ENCODE measurements around the gene CIT. TPM values are rescaled to one million over a fixed set of nuclear protein-coding genes. Genes with fewer than 3 reads are reported as not detected.

The CIT gene
- polyA plus RNA-seq, 3 donors, result 0.03 TPM; not detected in 2

GRCh38 chr12:119850330-119850729 lies 26.8 kb downstream of the CIT start:
- H3K9me3 ChIP-seq (replicated peaks in 1 of 2; ENCODE audit: control insufficient read depth in 1 of 2, insufficient read depth in 1 of 2, low read length in 2 of 2), result no peaks in the 10 kb centered on the region
- peaks cover 50 to 84% of the 10 kb centered on the region in 2 donors for H3K36me3 Mint-ChIP-seq
- no peaks in the 10 kb centered on the region for H3K4me1 Mint-ChIP-seq
- no peak overlapping the region for H2AFZ ChIP-seq (ENCODE audit: insufficient read depth, low read depth, low read length, poor library complexity, severe bottlenecking)
- peaks cover 0 to 1% (median 0%) of the 10 kb centered on the region in 3 donors for H3K27me3 Mint-ChIP-seq (ENCODE audit: low read depth in 3 of 3)
- peaks cover 20 to 66% of the 10 kb centered on the region in 2 donors for H3K36me3 ChIP-seq (replicated peaks in 1 of 2; ENCODE audit: control insufficient read depth in 1 of 2, insufficient read depth in 2 of 2, low read length in 2 of 2)
- H3K79me2 ChIP-seq (ENCODE audit: insufficient read depth, low read length), result peaks cover 10% of the 10 kb centered on the region
- H3K4me3 ChIP-seq (replicated peaks in 1 of 3; ENCODE audit: low read depth in 2 of 3, low read length in 3 of 3), result no peak overlapping the region
- H3K27me3 ChIP-seq (ENCODE audit: control insufficient read depth in 2 of 2, insufficient read depth in 2 of 2, low read length in 2 of 2), result no peaks in the 10 kb centered on the region
- no peaks in the 10 kb centered on the region for H3K4me1 ChIP-seq (ENCODE audit: control insufficient read depth in 1 of 2, insufficient read depth in 2 of 2, low read length in 2 of 2)
- WGBS (ENCODE audit: insufficient coverage), result no CpG with 5 or more reads among the region's 1 CpG
- peak overlapping the region in 2 of 7 donors; percentile 17 to 66 for H3K27ac Mint-ChIP-seq
- no peak overlapping the region for H3K9ac ChIP-seq (ENCODE audit: insufficient read depth, low read length, poor library complexity, severe bottlenecking)
- no peak overlapping the region for H3K4me2 ChIP-seq (replicated peaks; ENCODE audit: extremely low read depth, low read length, poor library complexity, severe bottlenecking)
- TF ChIP-seq CTCF (IDR thresholded peaks at IDR 0.05), result no peak
- intact Hi-C loops (cut with micrococcal nuclease), result no loop called here
- DNase-seq, result no peak
- peaks cover 0 to 2% (median 0%) of the 10 kb centered on the region in 7 donors for H3K9me3 Mint-ChIP-seq
- H4K20me1 ChIP-seq (ENCODE audit: insufficient read depth, low read length), result no peaks in the 10 kb centered on the region
- H3K27ac ChIP-seq (ENCODE audit: low read depth in 1 of 2, low read length in 2 of 2), result no peak overlapping the region
- no peak overlapping the region for H3K4me3 Mint-ChIP-seq

GRCh38 chr12:119843100-119843499 lies 34.0 kb downstream of the CIT start:
- no peak for DNase-seq
- intact Hi-C loops (cut with micrococcal nuclease), result no loop called here
- Histone ChIP-seq H3K4me2 (replicated peaks; ENCODE audit: extremely low read depth, low read length, poor library complexity, severe bottlenecking) (no peak overlapping the region), H3K4me1 (ENCODE audit: control insufficient read depth in 1 of 2, insufficient read depth in 2 of 2, low read length in 2 of 2) (no peaks in the 10 kb centered on the region), H3K4me3 (replicated peaks in 1 of 3; ENCODE audit: low read depth in 2 of 3, low read length in 3 of 3) (no peak overlapping the region), H3K27ac (ENCODE audit: low read depth in 1 of 2, low read length in 2 of 2) (no peak overlapping the region), H3K9ac (ENCODE audit: insufficient read depth, low read length, poor library complexity, severe bottlenecking) (no peak overlapping the region), H3K27me3 (ENCODE audit: control insufficient read depth in 2 of 2, insufficient read depth in 2 of 2, low read length in 2 of 2) (no peaks in the 10 kb centered on the region), H2AFZ (ENCODE audit: insufficient read depth, low read depth, low read length, poor library complexity, severe bottlenecking) (no peak overlapping the region), H3K36me3 (replicated peaks in 1 of 2; ENCODE audit: control insufficient read depth in 1 of 2, insufficient read depth in 2 of 2, low read length in 2 of 2) (peaks cover 25 to 84% of the 10 kb centered on the region in 2 donors), H4K20me1 (ENCODE audit: insufficient read depth, low read length) (no peaks in the 10 kb centered on the region), H3K9me3 (replicated peaks in 1 of 2; ENCODE audit: control insufficient read depth in 1 of 2, insufficient read depth in 1 of 2, low read length in 2 of 2) (no peaks in the 10 kb centered on the region), H3K79me2 (ENCODE audit: insufficient read depth, low read length) (no peaks in the 10 kb centered on the region)
- peaks cover 0 to 6% (median 4%) of the 10 kb centered on the region in 7 donors for H3K9me3 Mint-ChIP-seq
- H3K36me3 Mint-ChIP-seq, result peaks cover 52 to 88% of the 10 kb centered on the region in 2 donors
- no peak overlapping the region for H3K27ac Mint-ChIP-seq
- no peak for TF ChIP-seq CTCF (IDR thresholded peaks at IDR 0.05)
- 100% methylated on average over 2 of the region's 2 CpGs for WGBS (ENCODE audit: insufficient coverage)
- no peak overlapping the region for H3K4me3 Mint-ChIP-seq
- H3K27me3 Mint-ChIP-seq (ENCODE audit: low read depth in 3 of 3), result no peaks in the 10 kb centered on the region
- H3K4me1 Mint-ChIP-seq, result no peaks in the 10 kb centered on the region
